Cardiac muscle cell (in vitro differentiated cells and primary cell): ENCODE results near the gene HBB. TPM values are rescaled to one million over a fixed set of nuclear protein-coding genes. Genes with fewer than 3 reads are reported as not detected.
"Not testable (repeated sequence)": the region's sequence is repeated elsewhere in the genome, so short reads cannot be mapped to it uniquely, and the experiment has no call there.

Experiments used
- DNase-seq, 2 donors: peaks; one replicate each; pipeline versions ENCODE4 v3.0.0 to v3.0.0-alpha.2; 2010 to 2017; ENCODE audit warnings: low read depth in 1 of 2, low spot score in 1 of 2
- H3K27ac ChIP-seq: fragments of 200-600 bp; sonication (generic); 2 replicates; pipeline ENCODE4 v1.5.1; 2016
- H3K27me3 ChIP-seq: fragments of 200-600 bp; sonication (generic); 2 replicates; pipeline ENCODE4 v1.6.0; 2016; ENCODE audit warnings: control low read depth
- H3K36me3 ChIP-seq: fragments of 200-600 bp; sonication (generic); 2 replicates; pipeline ENCODE4 v1.5.1; 2016; ENCODE audit warnings: control low read depth
- H3K4me1 ChIP-seq: fragments of 200-600 bp; sonication (generic); 2 replicates; pipeline ENCODE4 v1.8.1; 2017; ENCODE audit warnings: low read depth, mild to moderate bottlenecking, mixed run types
- H3K4me3 ChIP-seq: fragments of 200-600 bp; sonication (generic); 2 replicates; pipeline ENCODE4 v1.5.1; 2016; ENCODE audit warnings: mild to moderate bottlenecking
- H3K9me3 ChIP-seq: fragments of 200-600 bp; sonication (generic); 2 replicates; pipeline ENCODE4 v1.5.1; 2017; ENCODE audit warnings: low read depth, mild to moderate bottlenecking, control low read depth
- polyA plus RNA-seq: library from polyadenylated mRNA; unstranded; fragments of >200 nt; fragmentation: Nextera tagmentation; extraction: Ambion mirVana; gene quantifications from 2 replicates; pipeline ENCODE4 v1.2.1, GENCODE V29; 2016
- total RNA-seq: library from RNA; depleted of rRNA; stranded (reverse); fragments of >200 nt; gene quantifications from 2 replicates; pipeline ENCODE4 v1.2.3, GENCODE V29; 2016
- TF ChIP-seq, protein P1 (sequence below): IDR thresholded peaks from 2 replicates; pipeline ENCODE4 v1.5.1; 2012; ENCODE audit warnings: low read depth, mild to moderate bottlenecking, low read length

HBB gene
- total and polyA plus RNA-seq, 2 experiments from 2014 or later: not detected

DNA sequence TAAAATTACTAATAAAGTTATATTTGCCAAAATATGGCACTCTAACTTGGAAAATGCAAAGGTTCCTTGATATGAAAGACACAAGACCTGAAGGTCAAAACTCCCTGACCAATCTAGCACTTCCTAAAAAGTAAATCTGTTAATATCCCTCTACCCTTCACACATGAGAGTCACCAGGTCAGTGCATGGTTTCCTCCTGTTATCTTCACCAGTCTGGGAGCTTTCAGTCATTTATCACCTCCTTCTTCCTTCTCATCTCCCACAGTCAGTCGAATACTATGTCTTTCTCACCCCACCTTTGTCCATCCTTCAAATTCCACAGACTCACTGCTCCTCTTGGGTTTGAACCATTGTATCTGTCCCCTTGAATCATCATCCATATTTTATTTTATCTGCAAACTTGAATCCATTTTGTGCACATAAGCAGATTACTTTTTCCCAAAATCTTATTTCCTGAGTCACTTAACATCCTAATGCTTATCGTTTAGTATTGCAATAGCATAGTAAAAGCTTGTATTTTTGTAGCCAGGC lies 40.2 kb upstream of the HBB start:
- TF ChIP-seq, protein P1, sequence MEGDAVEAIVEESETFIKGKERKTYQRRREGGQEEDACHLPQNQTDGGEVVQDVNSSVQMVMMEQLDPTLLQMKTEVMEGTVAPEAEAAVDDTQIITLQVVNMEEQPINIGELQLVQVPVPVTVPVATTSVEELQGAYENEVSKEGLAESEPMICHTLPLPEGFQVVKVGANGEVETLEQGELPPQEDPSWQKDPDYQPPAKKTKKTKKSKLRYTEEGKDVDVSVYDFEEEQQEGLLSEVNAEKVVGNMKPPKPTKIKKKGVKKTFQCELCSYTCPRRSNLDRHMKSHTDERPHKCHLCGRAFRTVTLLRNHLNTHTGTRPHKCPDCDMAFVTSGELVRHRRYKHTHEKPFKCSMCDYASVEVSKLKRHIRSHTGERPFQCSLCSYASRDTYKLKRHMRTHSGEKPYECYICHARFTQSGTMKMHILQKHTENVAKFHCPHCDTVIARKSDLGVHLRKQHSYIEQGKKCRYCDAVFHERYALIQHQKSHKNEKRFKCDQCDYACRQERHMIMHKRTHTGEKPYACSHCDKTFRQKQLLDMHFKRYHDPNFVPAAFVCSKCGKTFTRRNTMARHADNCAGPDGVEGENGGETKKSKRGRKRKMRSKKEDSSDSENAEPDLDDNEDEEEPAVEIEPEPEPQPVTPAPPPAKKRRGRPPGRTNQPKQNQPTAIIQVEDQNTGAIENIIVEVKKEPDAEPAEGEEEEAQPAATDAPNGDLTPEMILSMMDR: no peak
- H3K36me3 ChIP-seq: no peaks in the 10 kb centered on the region

DNA sequence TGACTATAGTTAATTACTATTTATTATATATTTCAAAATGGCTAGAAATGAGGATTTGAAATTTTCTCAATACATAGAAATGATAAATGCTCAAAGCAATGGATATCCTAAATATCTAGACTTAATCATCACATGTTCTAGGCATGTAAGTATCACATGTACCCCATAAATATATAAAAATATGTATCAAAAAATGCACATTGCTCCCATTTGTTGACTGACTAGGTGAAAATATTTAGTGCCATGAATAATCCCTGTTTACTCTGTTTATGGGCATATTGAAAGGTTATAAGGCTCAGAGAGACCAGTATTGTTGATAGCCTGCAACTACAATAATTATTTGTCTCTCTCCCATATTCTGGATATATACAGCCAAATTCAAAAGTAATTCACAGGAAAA lies 39.7 kb upstream of the HBB start:
- Histone ChIP-seq H3K27me3 (no peaks in the 10 kb centered on the region), H3K4me1 (no peaks in the 10 kb centered on the region), H3K27ac (no peak overlapping the region), H3K4me3 (no peak overlapping the region), H3K36me3 (no peaks in the 10 kb centered on the region), H3K9me3 (no peaks in the 10 kb centered on the region)
- DNase-seq: no peak
- TF ChIP-seq, protein P1: no peak

More for the DNA sequence above, 40.2 kb upstream of the HBB start:
- Histone ChIP-seq H3K4me1 (no peaks in the 10 kb centered on the region), H3K27me3 (no peaks in the 10 kb centered on the region), H3K27ac (no peak overlapping the region), H3K4me3 (no peak overlapping the region), H3K9me3 (no peaks in the 10 kb centered on the region)
- no peak for DNase-seq

DNA sequence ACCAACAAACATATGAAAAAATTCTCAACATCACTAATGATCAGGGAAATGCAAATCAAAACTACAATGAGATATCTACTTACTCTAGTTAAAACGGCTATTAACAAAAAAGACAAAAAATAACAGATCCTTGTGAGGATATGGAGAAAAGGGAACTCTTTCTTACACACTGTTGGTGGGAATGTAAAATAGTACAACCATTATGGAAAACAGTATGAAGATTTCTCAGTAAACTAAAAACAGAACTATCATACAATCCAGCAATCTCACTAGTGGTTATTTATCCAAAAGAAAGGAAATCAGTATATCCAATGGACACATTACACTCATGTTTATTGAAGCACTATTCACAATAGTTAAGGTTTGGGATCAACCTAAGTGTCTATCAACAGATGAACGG lies 39.0 kb upstream of the HBB start:
- H3K4me1 ChIP-seq: no peaks in the 10 kb centered on the region
- no peaks in the 10 kb centered on the region for H3K36me3 ChIP-seq
- no peak overlapping the region for H3K27ac ChIP-seq
- TF ChIP-seq, protein P1: no peak
- DNase-seq: no peak
- no peaks in the 10 kb centered on the region for H3K27me3 ChIP-seq
- no peaks in the 10 kb centered on the region for H3K9me3 ChIP-seq
- H3K4me3 ChIP-seq: no peak overlapping the region

DNA sequence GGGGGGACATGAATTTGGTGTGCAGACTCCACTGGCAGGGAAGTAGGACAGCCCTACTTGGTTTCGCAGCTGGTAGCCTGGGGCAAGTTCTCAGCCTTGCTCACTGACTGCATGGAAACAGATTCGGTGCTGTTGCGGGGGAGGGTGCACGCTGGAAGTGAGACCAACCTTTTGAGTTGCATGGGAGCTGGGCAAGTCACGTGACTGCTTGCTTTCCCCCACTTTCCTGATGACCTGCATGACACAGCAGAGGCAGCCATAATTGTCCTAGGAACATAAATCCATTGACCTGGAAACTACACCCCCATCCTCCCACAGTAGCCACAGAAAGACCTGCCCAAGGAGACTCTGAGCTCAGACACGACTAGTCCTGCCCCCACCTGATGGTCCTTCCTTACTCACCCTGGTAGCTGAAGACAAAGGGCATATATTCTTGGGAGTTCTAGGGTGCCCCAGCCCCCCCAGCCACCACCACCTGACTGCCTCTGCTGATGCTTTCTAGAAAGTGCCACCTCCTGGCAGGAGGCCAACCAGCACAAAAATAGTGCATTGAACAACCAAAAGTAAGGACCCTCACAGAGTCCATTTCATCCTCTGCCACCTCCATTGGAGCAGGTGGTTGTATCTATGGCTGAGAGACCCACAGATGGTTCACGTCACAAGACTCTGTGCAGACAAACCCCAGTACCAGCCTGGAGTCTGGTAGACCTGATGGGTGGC lies 31.8 kb upstream of the HBB start:
- no peaks in the 10 kb centered on the region for H3K27me3 ChIP-seq
- TF ChIP-seq, protein P1: no peak
- DNase-seq: no peak
- no peaks in the 10 kb centered on the region for H3K9me3 ChIP-seq
- H3K36me3 ChIP-seq: no peaks in the 10 kb centered on the region
- no peak overlapping the region for H3K4me3 ChIP-seq
- H3K4me1 ChIP-seq: no peaks in the 10 kb centered on the region
- H3K27ac ChIP-seq: no peak overlapping the region

DNA sequence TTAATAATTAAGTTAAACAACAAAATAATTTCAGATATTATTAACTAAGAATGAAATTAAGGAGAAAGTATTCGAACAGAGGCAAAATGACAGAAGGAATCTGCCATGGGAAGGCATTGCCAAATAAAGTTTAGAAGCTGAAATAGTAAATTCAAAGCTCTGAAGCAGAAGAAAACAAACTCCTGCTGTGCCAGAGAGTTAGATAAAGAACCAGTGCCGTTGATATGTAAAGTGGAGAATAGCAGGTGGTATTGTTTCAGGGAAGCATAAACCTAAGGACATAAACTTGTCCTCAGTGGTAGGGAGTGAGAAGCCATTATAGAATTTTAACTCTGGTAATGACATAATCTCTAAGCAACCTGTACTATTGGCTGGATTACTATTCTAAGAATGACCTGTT lies 30.4 kb upstream of the HBB start:
- no peak for DNase-seq
- Histone ChIP-seq H3K27me3 (no peaks in the 10 kb centered on the region), H3K4me3 (no peak overlapping the region), H3K27ac (no peak overlapping the region), H3K4me1 (no peaks in the 10 kb centered on the region), H3K36me3 (no peaks in the 10 kb centered on the region), H3K9me3 (no peaks in the 10 kb centered on the region)
- TF ChIP-seq, protein P1: no peak

DNA sequence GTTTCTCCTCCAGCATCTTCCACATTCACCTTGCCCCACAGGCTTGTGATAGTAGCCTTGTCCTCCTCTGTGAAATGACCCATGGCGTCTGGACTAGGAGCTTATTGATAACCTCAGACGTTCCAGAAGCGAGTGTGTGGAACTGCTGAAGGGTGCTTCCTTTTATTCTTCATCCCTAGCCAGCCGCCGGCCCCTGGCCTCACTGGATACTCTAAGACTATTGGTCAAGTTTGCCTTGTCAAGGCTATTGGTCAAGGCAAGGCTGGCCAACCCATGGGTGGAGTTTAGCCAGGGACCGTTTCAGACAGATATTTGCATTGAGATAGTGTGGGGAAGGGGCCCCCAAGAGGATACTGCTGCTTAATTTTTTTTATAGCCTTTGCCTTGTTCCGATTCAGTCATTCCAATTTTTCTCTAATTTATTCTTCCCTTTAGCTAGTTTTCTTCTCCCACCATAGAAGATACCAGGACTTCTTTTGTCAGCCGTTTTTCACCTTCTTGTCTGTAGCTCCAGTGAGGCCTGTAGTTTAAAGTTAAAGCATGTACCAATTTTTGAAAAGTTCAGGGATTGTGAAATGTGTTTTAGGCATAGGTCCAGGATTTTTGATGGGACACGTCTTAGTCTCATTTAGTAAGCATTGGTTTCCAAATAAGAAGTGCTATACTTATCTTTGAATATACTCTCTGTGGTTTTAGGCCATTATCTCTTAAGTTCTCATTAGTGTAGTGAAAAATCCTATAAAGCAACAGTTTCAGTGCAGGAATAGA lies 28.0 kb upstream of the HBB start, which contains the start of gene HBG2:
HBG2 (minus strand) TSS at position 136 of the 768 bp plus-strand sequence; CDS start at position 83, 53 bp downstream.
- not testable (repeated sequence) for H3K4me1 ChIP-seq, H3K4me3 ChIP-seq, H3K27me3 ChIP-seq, H3K36me3 ChIP-seq, H3K27ac ChIP-seq, H3K9me3 ChIP-seq
- peak in 1 of 2 donors; percentile 51 for DNase-seq

DNA sequence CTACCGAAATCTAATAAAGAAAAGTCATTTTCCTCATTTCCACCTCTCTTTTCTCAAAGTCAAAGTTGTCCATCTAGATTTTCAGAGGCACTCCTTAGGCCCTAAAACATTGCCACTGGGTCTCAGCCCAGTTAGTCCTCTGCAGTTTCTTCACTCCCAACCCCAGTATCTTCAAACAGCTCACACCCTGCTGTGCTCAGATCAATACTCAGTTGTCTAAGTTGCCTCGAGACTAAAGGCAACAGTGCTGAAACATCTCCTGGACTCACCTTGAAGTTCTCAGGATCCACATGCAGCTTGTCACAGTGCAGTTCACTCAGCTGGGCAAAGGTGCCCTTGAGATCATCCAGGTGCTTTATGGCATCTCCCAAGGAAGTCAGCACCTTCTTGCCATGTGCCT lies 27.2 kb upstream of the HBB start:
- not testable (repeated sequence) for H3K4me1 ChIP-seq, H3K27me3 ChIP-seq

DNA sequence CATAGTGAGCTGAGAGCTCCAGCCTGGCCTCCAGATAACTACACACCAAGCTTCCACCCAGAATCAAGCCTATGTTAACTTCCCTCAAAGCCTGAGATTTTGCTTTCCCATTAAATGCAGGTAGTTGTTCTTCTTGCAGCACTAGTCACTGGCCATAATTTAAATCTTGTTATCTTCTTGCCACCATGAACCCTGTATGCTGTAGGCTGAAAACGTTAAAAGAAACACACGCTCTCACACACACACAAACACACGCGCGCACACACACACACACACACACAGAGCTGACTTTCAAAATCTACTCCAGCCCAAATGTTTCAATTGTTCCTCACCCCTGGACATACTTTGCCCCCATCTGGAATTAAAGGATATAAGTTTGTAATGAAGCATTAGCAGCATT lies 26.6 kb upstream of the HBB start:
- H3K36me3 ChIP-seq, H3K4me3 ChIP-seq, H3K9me3 ChIP-seq: not testable (repeated sequence)

More for the DNA sequence above, 27.2 kb upstream of the HBB start:
- not testable (repeated sequence) for H3K36me3 ChIP-seq, DNase-seq, H3K27ac ChIP-seq, H3K4me3 ChIP-seq, H3K9me3 ChIP-seq

More for the DNA sequence above, 26.6 kb upstream of the HBB start:
- H3K27me3 ChIP-seq, H3K27ac ChIP-seq, H3K4me1 ChIP-seq, DNase-seq: not testable (repeated sequence)
